ENCODE results near the gene GPR101. TPM values are rescaled to one million over a fixed set of nuclear protein-coding genes. Genes with fewer than 3 reads are reported as not detected.
A peak's percentile ranks its signal among the peaks of the same experiment; 100 is the strongest.

Gene GPR101
- total RNA-seq, 4 donors from 2014 or later = not detected

DNA sequence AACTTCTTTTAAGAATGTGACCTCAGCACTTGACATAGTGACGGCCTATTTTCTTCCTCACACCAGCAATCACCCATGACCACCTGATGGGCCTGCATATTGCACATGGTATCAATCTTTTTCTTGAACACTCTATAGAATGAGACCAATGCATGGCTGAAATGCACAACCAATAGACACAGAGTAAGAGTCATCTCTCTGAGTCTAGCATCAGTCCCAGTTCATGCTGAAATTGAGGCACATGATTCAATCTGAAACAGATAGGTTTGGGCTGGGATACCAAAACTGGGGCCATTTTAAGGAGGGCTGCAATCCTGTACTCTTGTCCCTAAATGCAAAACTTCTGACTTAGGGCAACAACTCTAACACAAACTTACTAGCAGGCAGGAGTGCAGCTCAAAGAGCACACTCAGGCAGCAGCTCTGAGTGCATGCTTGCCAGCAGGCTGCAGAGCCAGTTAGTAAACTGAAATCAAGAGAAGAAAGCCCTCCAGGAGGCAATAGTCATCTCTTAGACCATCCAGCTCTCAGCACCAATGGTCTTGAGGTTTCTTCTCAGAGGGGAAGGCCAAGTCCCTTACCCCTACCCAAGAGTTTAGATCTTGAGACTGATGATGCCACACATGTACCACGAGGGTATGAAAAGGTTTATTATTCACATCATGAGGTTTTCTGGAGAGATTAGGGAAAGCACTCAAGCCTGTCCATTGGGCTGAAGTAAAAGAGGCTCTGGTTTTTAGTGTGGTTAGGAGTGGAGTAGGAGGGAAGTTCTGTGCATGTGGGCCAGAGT lies 24.7 kb upstream of the GPR101 start:
- no peak for DNase-seq (ENCODE audit: low spot score)
- TF ChIP-seq, protein P1, sequence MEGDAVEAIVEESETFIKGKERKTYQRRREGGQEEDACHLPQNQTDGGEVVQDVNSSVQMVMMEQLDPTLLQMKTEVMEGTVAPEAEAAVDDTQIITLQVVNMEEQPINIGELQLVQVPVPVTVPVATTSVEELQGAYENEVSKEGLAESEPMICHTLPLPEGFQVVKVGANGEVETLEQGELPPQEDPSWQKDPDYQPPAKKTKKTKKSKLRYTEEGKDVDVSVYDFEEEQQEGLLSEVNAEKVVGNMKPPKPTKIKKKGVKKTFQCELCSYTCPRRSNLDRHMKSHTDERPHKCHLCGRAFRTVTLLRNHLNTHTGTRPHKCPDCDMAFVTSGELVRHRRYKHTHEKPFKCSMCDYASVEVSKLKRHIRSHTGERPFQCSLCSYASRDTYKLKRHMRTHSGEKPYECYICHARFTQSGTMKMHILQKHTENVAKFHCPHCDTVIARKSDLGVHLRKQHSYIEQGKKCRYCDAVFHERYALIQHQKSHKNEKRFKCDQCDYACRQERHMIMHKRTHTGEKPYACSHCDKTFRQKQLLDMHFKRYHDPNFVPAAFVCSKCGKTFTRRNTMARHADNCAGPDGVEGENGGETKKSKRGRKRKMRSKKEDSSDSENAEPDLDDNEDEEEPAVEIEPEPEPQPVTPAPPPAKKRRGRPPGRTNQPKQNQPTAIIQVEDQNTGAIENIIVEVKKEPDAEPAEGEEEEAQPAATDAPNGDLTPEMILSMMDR (IDR thresholded peaks at IDR 0.05) = no peak
- ATAC-seq (ENCODE audit: low FRiP score) = no peak

DNA sequence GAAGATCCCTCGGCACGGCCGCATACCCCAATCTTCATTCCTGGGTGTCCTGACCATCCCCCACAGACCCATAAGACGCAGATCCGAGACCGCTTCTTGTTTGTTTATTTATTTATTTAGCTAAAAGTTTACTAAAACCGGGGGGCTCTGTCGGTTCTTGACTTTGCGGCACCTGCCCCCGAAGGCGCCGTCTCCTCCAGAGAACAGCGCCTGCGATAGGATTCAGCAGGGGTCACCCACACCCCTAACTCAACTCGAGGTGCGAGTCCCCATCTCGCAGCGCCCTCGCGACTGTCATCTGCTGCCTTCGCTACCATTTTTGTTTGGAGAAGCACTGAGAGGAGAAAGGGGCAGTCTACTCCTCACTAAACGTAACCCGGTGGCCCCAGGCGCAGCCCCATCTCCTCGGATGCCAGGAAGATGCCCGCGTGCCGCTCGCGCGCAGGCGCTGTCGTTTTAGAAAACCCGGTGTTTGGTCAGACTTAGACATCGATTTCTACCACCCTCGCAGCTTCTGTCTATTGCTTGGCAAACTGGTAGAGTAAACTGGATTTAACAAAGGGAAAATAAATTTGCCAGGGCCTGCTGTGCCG lies 18.9 kb upstream of the GPR101 start:
- TF ChIP-seq, protein P1 (IDR thresholded peaks at IDR 0.05) = no peak
- ATAC-seq (ENCODE audit: low FRiP score) = no peak
- no peak for DNase-seq (ENCODE audit: low spot score)

DNA sequence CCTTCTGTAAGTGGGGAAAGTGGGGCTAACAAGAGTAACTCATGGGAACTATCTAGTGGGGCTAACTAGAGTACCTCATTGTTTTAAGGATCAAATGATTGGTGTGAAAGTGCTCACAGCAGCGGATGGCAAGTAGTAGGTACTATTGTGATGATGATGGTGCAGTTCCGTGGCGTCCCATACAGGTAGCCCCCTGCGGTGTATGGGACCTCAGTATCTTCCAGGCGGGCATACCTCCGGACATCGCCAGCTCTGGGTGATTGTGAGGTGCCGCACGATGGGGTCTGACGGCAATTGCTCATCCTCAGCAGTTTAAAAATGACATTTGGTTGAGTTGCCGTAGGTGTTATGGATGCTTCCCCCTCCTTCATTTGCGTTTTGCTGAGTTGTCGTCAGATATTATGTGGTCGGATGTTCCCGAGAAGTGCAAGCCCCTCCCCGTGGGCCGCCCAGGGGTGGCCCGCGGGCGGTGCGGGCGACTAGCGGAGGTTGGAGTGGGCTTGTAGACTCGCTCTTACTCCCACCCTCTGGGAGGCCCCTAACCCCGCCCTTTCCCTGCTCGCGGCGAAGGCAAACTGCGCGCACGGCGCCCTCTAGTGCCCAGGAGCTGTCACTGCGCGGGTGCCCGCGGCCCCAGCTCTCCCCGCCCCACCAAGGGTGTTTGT lies 18.3 kb upstream of the GPR101 start:
- TF ChIP-seq, protein P1 (IDR thresholded peaks at IDR 0.05) = no peak
- DNase-seq (ENCODE audit: low spot score) = no peak
- ATAC-seq (ENCODE audit: low FRiP score) = peak; percentile 90

DNA sequence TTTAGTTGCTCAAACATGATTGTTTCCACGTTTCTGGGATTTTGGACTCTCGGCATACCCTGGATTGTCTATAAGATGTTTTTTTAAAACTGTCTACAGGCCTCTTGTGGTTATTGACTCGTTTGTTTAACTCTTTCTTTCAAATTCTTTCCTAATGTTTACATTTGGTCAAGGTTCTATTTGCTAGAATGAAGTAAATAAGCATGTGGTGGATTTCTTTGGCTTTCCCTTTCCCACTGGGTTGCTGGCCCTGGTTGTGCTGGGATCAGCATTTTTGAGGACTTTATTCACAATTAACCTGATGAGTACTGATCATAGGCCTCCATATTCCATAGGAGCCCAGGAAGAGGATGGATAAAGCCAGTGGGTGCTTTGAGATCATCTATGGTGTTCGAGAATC lies 11.1 kb upstream of the GPR101 start:
- DNase-seq (ENCODE audit: low spot score) (no peak), ATAC-seq (ENCODE audit: low FRiP score) (no peak)
- TF ChIP-seq, protein P1 (IDR thresholded peaks at IDR 0.05) = no peak

DNA sequence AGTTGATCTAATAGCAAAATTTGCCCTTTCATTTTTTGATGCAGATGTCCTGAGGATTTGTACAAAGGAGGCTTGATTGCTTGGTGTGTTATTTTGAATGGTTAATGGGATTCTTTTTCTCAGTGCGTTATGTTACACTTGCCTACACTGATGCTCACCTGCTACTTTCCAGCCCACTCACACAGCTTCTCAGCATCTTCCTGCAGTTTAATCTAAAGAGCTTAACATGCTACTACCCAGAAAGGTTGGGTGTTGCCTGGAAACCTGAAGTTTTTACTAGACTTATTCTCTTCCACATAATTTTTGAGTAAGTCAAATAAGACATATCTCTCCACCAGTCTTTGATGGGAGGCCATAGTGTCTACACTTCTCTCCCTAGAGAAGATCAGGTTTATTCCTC lies 9.9 kb upstream of the GPR101 start:
- ATAC-seq (ENCODE audit: low FRiP score) (no peak), DNase-seq (ENCODE audit: low spot score) (no peak)
- TF ChIP-seq, protein P1 (IDR thresholded peaks at IDR 0.05) = no peak

DNA sequence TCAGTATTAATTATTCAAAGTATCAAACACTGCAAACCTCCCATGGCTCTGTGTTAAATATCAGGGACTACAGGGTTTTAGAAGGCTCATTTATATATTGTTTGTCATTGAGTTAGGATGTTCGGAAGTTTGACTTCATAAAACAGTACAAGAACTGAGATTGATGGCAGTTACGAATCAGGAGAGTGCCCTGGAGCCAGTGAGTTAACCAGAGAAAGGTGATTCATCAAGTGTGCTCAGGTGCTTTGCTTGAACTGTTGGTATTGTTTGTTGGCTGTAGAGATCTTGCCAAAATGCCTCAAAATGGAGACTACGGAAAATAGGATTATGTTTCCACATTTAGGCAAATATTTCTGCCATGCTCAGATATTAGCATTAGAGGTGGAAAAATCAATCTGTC lies 7.5 kb upstream of the GPR101 start:
- no peak for ATAC-seq (ENCODE audit: low FRiP score)
- TF ChIP-seq, protein P1 (IDR thresholded peaks at IDR 0.05) = no peak
- DNase-seq (ENCODE audit: low spot score) = no peak
